IPS-NIHi7 (cell line): ENCODE data around the gene PCSK7.

ENCODE experiments used
- DNase-seq: peaks from one replicate; pipeline ENCODE4 v3.0.0; 2012; ENCODE audit warnings: mixed read lengths; ENCODE audit errors: extremely low spot score

Gene PCSK7

DNA sequence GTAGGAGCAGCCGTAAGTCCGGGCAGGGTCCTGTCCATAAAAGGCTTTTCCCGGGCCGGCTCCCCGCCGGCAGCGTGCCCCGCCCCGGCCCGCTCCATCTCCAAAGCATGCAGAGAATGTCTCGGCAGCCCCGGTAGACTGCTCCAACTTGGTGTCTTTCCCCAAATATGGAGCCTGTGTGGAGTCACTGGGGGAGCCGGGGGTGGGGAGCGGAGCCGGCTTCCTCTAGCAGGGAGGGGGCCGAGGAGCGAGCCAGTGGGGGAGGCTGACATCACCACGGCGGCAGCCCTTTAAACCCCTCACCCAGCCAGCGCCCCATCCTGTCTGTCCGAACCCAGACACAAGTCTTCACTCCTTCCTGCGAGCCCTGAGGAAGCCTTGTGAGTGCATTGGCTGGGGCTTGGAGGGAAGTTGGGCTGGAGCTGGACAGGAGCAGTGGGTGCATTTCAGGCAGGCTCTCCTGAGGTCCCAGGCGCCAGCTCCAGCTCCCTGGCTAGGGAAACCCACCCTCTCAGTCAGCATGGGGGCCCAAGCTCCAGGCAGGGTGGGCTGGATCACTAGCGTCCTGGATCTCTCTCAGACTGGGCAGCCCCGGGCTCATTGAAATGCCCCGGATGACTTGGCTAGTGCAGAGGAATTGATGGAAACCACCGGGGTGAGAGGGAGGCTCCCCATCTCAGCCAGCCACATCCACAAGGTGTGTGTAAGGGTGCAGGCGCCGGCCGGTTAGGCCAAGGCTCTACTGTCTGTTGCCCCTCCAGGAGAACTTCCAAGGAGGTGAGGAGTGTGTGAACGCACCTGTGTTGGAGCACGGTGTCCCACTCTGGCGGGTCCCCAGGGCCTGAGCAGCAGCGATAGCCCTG is 32.6 kb downstream of the PCSK7 start, which contains the start of gene TAGLN:
TAGLN (plus strand) TSS at position 318 of the 863 bp plus-strand sequence. CDS start 3,644 bp downstream, outside the sequence.
- DNase-seq = peak; percentile 92

DNA sequence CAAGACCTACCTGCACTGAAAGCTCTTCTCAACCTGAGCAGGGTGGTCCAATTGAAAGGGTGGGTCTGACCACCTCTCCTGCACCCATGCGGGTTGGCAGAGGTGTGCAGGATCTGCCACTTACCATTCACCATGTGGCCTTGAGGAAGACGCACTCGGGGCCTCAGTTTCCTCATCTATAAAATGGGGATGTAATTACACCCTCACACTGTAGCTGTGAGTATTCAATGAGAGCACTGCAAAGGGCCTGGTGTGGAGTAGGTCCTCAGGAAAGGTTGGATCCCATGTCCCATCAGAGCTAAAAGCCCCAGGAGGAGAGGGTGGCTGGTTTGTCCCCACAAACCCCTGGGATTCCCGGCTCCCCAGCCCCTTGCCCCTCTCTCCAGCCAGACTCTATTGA is 33.3 kb downstream of the PCSK7 start:
- no peak for DNase-seq

DNA sequence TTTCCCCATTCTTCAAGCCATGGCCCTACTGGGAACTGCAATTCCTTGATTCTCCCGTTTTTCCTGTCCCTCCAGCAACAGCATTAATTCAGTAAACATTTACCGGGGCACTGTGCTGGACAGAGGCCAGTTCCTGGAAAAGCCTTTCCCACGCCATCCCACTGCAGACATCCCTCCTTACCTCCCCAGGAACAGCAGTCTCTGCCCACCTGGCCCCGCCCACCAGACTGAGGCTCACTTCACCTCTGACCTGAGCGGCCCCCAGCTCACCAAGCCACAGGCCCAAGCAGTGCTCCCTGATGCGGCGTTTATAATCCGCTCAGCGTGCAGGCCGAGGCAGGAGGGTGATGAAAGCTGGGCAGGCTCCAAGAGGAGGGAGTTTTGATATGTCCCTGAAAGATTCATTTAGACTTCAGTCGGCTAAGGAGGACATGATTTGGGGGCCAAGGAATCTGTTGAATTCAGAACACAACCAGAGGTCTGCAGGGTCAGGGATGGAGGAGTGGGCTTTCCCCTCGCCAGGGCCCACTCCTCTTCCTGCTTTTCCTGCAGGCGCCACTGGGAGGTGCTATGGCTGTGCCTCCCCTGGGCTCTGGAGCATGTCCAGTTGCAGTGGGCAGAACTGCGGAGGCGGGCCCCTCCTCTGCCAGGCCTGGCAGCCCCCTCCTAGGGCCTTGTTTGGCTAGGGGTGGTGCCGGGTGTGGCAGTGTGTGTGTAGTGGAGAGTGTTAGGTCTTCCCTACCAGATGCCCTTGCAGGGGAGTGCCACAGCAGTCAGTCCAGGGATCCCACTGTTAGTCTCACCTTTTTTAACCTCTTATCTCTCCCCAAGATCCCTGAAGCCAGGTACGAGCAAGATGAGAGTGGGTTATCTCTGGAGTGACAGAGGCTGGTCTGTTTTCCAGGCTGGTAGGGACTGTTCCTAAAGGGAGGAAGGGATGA is 34.1 kb downstream of the PCSK7 start:
- DNase-seq = peak; percentile 87

DNA sequence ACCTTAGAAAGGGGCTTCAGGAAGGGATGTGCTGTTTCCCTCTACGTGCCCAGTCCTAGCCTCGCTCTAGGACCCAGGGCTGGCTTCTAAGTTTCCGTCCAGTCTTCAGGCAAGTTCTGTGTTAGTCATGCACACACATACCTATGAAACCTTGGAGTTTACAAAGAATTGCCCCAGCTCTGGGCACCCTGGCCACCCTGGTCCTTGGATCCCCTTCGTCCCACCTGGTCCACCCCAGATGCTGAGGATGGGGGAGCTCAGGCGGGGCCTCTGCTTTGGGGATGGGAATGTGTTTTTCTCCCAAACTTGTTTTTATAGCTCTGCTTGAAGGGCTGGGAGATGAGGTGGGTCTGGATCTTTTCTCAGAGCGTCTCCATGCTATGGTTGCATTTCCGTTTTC is 34.9 kb downstream of the PCSK7 start:
- no peak for DNase-seq

DNA sequence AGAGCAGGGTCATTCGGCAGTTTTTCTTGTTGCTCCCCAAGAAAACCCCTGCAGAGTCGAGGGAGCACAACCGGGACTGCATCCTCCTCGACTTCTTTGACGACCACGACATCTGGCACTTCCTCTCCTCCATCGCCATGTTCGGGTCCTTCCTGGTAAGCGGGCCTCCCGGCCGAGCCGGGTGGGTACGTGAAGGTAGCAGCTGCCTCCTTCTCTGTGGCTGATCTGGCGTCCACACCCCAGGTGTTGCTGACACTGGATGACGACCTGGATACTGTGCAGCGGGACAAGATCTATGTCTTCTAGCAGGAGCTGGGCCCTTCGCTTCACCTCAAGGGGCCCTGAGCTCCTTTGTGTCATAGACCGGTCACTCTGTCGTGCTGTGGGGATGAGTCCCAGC is 36.1 kb downstream of the PCSK7 start:
- no peak for DNase-seq

DNA sequence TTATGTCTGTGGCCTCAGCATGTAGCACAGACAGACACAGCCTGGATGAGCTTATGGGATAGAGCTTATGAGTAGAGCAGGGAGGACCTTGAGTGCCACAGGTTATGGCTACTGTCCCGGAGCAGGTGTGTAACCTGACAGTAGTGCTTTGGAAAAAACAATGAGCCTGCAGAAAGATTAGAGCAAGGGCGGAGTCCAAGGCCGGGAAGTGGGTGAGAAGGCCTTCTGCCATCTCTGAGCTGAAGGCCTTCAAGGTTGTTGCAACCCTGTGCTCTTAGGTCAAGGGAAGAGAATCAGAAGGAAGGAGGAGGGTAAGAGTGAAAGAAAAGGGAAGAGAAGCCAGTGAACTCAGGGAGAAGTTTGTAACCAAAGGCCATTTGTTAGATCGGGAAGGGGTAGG is 36.6 kb downstream of the PCSK7 start:
- no peak for DNase-seq

DNA sequence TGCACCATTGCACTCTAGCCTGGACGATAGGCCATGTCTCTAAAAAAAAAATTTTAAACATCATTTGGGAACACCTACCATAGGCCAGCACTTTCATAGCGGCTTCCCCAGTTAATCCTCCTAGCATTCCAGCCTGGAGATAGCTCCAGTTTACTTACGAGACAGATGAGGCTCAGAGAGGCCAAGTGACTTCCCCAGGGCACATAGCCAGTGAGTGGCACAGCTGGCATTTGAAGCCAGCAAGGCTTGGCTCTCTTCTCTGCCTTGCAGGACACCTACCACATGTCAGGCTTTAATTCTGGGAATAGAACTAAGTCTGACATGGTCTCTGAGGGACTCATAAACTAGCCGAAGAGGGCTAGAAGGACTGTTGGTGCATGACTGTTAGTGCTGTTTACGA is 37.6 kb downstream of the PCSK7 start:
- DNase-seq = no peak

DNA sequence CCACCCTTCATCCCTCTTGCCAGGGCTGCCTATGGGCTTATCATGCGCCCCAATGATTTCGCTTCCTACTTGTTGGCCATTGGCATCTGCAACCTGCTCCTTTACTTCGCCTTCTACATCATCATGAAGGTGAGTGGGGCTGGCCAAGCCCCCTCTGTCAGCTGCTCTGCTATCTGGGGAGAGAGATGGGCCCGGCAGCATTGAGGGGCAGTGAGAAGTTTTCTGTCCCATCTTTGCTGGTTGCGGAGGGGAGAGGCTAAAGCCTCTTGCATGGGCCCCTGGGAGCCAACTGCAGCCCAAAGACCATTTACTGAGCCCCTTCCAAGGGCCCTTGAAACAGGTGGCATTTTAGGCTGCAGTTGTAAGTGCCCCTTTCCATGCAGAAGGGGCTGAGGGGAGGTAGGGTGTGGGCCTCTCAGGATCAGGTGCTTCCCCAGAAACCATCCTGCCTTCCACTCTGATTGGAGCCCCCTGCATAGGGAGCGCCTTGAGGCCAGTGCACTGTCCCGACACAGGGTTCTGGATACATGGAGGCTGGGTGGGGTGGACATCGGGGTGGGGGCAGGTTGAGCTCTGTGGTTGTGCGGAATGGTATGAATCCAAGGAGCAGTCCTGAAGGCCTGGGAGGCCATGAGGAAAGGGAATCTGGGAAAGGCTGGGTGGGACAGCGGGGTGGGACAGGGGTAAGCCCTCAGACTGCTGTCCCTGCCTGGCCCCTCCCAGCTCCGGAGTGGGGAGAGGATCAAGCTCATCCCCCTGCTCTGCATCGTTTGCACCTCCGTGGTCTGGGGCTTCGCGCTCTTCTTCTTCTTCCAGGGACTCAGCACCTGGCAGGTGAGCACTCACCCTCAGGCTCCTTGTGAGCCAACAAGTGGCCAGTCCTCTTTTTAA is 38.5 kb downstream of the PCSK7 start:
- DNase-seq = no peak

DNA sequence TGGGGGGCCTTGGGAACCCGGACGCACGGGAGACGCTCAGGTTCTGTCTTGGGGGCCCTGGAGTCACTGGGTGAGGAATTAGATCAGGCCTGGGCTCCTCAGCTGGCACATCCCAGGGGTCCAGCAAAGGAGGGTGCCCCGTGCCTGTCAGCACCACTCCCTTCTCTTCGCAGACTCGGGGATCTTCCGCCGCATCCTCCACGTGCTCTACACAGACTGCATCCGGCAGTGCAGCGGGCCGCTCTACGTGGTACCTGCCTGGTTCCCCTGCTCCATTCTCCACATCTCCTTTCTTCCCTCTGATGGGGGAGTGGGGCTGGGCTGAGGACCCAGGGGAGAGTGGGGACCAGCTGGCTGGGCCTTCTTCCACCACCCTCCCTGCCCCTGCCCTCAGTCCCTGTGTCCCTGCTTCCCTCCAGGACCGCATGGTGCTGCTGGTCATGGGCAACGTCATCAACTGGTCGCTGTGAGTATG is 39.4 kb downstream of the PCSK7 start:
- DNase-seq = no peak

DNA sequence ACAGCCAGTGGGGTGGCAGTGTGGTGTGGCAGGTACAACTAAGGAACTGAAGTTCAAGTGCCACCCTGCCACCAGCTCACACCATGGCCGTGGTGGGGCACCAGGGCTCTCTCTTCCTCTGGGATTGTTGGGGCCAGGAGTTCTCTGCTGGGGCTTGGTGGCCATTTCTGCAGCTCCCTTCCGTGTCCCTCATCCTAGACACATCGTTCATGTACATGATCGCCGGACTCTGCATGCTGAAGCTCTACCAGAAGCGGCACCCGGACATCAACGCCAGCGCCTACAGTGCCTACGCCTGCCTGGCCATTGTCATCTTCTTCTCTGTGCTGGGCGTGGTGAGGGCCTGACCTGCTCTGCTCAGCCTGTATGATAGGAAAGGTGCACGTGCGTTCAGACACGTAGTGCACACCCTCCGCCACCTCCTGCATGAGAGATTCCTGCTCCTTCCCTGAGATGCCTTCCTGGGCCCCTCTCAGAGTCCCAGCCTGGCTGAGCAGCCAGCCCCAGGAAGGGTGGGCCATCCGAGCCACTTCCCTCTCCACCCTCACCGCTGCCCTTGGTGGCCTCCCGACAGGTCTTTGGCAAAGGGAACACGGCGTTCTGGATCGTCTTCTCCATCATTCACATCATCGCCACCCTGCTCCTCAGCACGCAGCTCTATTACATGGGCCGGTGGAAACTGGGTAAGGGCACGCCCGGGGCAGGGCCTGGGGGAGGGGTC is 40.0 kb downstream of the PCSK7 start:
- DNase-seq = no peak

DNA sequence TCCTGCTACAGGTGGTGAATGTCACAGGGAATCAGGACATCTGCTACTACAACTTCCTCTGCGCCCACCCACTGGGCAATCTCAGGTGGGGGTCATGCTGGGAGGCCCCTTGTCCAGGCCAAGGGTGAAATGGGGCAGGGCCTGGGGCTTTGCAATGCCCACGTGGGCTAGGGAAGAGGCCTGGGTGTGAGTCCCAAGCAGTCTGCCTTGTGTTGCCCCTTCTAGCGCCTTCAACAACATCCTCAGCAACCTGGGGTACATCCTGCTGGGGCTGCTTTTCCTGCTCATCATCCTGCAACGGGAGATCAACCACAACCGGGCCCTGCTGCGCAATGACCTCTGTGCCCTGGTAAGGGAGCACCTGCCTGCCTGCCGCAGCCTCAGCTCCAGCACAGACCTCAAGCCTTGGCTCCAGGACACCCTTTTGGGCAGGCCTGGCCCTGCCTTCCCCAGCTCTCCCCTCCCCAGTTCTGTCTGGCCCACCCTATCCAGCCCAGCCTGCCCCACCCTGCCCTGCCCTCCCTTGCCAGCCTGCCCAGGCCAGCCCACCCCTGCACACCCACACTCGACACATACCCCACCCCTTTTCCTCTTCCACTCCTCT is 41.8 kb downstream of the PCSK7 start:
- no peak for DNase-seq

DNA sequence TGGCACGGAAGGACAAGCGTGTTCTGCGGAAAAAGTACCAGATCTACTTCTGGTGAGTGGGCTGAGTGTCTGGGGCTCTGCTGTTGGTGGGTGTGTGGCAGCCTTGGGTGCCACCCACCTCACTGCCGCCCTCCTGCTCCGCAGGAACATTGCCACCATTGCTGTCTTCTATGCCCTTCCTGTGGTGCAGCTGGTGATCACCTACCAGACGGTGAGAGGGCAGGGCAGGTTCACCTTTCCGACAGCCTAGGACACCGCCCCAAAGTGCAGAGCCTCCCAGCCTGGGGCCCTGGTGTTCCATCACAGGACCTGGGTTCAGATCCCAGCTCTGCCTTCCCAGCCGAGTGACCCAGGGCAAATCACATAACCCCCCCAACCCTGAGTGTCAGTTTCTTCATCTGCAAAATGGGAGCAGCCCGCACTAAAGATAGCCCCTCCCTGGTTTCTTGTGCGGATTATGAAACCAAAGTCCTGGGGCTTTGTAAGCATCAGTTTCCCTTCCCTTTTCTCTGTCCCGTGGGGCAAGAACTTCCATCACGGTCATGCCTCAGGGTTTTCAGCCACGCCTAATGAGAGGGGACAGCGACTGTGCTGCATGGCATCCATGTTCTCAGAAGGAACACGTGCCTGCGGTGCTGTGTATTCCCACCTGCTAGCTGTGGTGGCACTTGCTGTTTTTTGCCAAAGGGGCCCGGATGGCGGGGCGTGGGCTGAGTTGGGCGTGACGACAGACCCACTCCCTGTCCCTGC is 42.5 kb downstream of the PCSK7 start:
- no peak for DNase-seq

DNA sequence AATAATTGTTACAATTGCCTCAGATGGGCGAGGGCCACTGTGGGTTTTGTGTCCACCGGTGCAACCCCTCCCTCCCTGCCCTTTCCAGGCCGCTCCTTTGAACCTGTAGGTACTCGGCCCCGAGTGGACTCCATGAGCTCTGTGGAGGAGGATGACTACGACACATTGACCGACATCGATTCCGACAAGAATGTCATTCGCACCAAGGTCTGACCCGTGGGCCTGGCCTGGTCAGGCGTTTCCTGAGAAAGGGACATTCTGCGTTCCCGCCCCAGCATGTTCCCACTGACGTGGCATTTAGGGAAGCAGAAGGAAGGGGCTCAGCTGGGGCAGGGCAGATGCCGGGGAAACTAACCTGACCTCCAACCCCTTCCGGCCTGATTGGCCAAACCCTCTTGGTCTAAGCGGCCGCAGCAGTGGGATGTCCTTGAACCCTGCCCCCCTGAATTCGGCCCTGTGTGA is 43.2 kb downstream of the PCSK7 start:
- no peak for DNase-seq

DNA sequence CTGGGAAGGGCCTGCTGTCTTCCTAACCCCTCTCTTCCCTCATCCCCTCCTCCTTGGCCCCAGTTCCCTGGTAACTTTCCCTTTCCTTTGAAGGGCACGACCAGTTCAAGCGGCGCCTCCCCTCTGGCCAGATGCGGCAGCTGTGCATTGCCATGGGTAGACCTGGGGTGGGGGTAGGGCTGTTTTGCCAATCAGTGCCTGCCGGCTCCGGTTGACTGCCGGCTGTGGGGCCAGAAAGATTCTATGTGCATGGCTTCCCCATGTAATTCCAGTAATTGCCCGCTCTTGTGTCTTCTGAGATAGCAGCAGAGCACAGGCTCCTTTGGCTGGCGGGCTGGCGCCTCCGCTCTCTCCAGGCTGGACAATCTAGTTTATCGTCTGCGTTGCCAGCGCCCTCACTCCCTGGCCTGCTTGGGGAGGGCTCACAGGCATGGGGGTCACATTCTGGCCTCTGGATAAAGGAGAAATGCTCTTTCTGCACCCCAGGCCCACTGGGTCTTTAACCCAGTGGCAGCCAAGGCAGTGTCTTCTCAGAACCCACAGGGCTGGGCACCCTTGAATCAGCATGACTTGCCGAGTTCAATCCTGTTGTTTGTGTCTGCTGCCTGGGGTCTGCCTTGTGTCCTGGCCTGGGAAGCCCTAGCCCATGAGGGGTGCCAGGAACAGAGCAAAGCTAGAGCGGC is 43.9 kb downstream of the PCSK7 start:
- no peak for DNase-seq

DNA sequence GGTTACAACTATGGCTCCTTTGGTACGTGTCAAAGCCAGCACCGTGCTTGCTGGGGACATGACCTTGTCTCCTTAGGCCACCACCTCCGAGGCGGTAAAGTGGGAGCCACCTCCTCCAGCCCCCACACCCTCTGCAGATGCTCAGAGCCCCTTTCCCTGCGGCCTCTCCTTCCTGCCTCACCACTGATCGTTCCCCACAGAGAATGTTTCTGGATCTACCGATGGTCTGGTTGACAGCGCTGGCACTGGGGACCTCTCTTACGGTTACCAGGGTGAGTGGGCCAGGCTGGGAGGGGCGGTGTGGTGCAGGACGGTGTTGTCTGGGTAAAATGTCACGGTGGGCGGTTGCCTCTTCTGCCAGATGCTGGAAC is 44.5 kb downstream of the PCSK7 start:
- DNase-seq = no peak

DNA sequence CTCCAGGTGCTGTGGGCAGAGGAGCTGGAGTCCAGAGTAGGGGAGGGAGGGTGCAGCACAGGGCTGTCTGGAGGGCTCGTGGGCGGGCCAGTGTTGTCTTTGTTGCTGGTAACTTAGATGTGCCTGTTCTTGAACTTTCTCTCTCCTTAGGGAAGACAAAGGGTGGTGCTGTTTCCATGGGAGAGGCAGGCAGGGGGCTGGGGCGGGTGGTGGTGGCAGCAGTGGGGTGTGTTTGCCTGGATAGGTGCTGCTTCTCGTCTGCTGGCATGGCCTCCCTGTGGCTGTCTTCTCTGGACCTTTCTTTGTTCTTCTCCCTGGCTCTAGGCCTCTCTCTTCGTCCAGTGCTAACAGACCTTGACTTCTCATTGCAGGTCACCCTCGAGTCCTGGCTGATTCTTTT is 44.9 kb downstream of the PCSK7 start:
- no peak for DNase-seq

DNA sequence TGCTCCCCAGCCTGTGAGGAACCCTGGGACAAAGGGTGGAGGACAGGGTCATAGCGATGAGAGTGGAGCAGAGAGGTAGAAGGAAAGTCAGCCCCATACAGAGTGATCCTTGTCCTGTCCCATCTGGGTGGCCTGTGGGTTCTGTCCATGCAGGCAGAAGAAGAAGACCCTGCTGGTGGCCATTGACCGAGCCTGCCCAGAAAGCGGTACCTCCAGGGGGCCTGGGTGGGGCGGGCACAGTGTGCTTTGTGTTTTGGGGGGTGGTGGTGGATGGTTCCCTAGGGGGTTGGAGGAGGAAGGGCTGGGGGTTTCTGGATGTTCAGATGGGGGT is 45.5 kb downstream of the PCSK7 start:
- DNase-seq = no peak

DNA sequence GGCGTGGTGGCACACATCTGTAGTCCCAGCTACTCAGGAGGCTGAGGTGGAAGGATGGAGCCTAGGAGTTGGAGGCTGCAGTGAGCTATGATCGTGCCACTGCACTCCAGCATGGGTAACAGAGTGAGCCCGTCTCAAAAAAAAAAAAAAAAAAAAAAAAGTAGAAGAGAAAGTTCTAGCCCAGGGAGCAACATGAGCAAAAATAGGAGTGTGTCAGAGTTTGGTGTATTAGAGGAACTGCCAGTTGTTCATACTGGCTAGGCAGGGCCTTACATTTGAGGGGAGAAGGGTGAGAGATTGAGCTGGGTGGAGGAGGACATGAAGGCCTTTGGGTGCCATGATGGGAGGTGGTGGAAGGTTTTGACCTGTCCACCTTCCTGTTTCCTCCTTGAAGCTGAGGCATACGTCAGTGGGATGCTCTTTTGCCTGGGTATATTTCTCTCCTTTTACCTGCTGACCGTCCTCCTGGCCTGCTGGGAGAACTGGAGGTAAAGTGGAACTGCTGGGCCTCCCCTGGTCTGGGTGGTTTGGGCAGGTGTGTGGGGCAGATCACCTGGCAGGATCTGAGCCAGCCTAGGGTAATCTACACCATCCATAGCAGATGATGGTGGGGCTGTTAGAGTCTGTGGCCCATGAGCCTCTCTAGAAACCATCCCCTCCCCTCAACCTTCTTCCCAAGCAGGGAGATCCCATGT is 46.0 kb downstream of the PCSK7 start:
- no peak for DNase-seq
